HepG2 (cell line): ENCODE data around the gene IZUMO4. TPM values are rescaled to one million over a fixed set of nuclear protein-coding genes. Genes with fewer than 3 reads are reported as not detected.

Experiments used
- FOSL1 ChIP-seq: sonication (generic); formaldehyde crosslinking; IDR thresholded peaks from 2 replicates; pipeline ENCODE4 v1.9.0; 2021; ENCODE audit warnings: missing genetic modification reagents, borderline replicate concordance
- PITX1 ChIP-seq: sonication (generic); formaldehyde crosslinking; IDR thresholded peaks from 2 replicates; pipeline ENCODE4 v1.5.1; 2020; ENCODE audit warnings: mild to moderate bottlenecking, missing genetic modification reagents
- ZEB1 ChIP-seq: IDR thresholded peaks from 2 replicates; pipeline ENCODE4 v1.6.1; 2012; ENCODE audit warnings: mild to moderate bottlenecking, low read depth, inconsistent platforms; ENCODE audit not compliant: insufficient replicate concordance
- ZNF460 ChIP-seq: sonication (generic); formaldehyde crosslinking; IDR thresholded peaks from 2 replicates; pipeline ENCODE4 v1.5.1; 2020; ENCODE audit warnings: missing genetic modification reagents, mild to moderate bottlenecking, borderline replicate concordance
- ZNF607 ChIP-seq: sonication (generic); formaldehyde crosslinking; IDR thresholded peaks from 2 replicates; pipeline ENCODE4 v1.5.1; 2020; ENCODE audit warnings: missing genetic modification reagents, mild to moderate bottlenecking, borderline replicate concordance
- polyA plus RNA-seq, 8 experiments: library from polyadenylated mRNA; depleted of rRNA in 3 of 8; stranded (reverse) in 7 of 8; unstranded in 1 of 8; fragments of >200 nt; fragmentation: Illumina TruSeq in 4 of 8; extraction: Trizol in 4 of 8; gene quantifications; 2 replicates each; pipeline versions ENCODE4 v1.2.1 to v1.2.3, GENCODE V29; 2011 to 2016; ENCODE audit warnings: low read depth in 4 of 8, missing spikeins in 1 of 8, mixed read lengths in 1 of 8; ENCODE audit not compliant: insufficient read depth in 1 of 8
- total RNA-seq, 5 experiments: library from RNA; depleted of rRNA; stranded (reverse); fragments of >200 nt; fragmentation: Illumina TruSeq; extraction: Trizol; gene quantifications; 2 replicates each; pipeline ENCODE4 v1.2.3, GENCODE V29; 2016; ENCODE audit warnings: low read depth in 1 of 5
- TF ChIP-seq, protein P1 (sequence below): sonication (generic); formaldehyde crosslinking; IDR thresholded peaks from one replicate; pipeline ENCODE4 v1.5.1; 2020; ENCODE audit warnings: mild to moderate bottlenecking, missing genetic modification reagents; ENCODE audit errors: not compliant biosample characterization
- TF ChIP-seq, protein P2 (sequence below): sonication (generic); formaldehyde crosslinking; IDR thresholded peaks from 2 replicates; pipeline ENCODE4 v1.4.0; 2020; ENCODE audit warnings: mild to moderate bottlenecking, missing genetic modification reagents
- TF ChIP-seq, protein P3 (sequence below): sonication (generic); formaldehyde crosslinking; IDR thresholded peaks from 2 replicates; pipeline ENCODE4 v1.5.0; 2020; ENCODE audit warnings: mild to moderate bottlenecking, missing genetic modification reagents, borderline replicate concordance
- TF ChIP-seq, protein P4 (sequence below): IDR thresholded peaks from 2 replicates; pipeline ENCODE4 v1.6.1; 2018; ENCODE audit warnings: missing genetic modification reagents

IZUMO4 gene
- total and polyA plus RNA-seq, 2 of the 13 experiments (the other 11 are each of a cell fraction or from before 2014, with no cell fraction given), result 0.77 to 3.9 TPM

DNA sequence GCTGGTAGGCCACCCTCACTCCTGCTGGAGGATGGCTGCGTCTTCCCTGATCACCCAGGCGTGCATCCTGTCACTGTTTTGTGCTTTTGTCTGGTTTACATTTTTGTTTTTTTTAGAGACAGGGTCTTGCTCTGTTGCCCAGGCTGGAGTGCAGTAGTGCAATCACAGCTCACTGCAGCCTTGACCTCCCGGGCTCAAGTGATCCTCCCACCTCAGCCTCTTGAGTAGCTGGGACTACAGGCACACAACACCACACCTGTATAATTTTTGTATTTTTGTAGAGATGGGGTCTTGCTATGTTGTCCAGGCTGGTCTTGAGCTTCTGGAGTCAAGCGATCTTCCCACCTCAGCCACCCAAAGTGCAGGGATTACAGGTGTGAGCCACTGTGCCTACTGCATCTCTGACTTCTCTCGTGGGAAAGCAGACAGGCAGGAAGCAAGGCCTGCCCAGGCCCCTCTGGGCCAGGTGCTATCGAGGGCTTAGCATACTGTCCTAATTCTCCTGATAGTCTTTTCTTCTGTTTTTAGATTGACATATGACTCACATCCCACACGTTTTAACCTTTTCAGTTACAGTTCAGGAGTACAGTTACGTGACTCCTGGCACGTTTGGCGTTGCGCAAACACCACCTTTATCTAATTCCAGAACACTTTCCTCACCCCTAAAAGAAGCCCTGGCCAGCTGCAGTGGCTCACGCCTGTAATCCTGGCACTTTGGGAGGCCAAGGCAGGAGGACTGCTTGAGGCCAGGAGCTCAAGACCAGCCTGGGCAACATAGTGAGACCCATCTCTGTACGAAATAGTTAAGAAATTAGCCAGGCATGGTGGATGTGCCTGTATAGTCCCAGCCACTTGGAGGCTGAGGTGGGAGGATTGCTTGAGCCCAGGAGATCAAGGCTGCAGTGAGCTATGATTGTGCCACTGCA is 9.8 kb upstream of the IZUMO4 start (continued):
- peak; percentile 66 for TF ChIP-seq ZNF607 (CRISPR knock-in tag)
- TF ChIP-seq, protein P1, sequence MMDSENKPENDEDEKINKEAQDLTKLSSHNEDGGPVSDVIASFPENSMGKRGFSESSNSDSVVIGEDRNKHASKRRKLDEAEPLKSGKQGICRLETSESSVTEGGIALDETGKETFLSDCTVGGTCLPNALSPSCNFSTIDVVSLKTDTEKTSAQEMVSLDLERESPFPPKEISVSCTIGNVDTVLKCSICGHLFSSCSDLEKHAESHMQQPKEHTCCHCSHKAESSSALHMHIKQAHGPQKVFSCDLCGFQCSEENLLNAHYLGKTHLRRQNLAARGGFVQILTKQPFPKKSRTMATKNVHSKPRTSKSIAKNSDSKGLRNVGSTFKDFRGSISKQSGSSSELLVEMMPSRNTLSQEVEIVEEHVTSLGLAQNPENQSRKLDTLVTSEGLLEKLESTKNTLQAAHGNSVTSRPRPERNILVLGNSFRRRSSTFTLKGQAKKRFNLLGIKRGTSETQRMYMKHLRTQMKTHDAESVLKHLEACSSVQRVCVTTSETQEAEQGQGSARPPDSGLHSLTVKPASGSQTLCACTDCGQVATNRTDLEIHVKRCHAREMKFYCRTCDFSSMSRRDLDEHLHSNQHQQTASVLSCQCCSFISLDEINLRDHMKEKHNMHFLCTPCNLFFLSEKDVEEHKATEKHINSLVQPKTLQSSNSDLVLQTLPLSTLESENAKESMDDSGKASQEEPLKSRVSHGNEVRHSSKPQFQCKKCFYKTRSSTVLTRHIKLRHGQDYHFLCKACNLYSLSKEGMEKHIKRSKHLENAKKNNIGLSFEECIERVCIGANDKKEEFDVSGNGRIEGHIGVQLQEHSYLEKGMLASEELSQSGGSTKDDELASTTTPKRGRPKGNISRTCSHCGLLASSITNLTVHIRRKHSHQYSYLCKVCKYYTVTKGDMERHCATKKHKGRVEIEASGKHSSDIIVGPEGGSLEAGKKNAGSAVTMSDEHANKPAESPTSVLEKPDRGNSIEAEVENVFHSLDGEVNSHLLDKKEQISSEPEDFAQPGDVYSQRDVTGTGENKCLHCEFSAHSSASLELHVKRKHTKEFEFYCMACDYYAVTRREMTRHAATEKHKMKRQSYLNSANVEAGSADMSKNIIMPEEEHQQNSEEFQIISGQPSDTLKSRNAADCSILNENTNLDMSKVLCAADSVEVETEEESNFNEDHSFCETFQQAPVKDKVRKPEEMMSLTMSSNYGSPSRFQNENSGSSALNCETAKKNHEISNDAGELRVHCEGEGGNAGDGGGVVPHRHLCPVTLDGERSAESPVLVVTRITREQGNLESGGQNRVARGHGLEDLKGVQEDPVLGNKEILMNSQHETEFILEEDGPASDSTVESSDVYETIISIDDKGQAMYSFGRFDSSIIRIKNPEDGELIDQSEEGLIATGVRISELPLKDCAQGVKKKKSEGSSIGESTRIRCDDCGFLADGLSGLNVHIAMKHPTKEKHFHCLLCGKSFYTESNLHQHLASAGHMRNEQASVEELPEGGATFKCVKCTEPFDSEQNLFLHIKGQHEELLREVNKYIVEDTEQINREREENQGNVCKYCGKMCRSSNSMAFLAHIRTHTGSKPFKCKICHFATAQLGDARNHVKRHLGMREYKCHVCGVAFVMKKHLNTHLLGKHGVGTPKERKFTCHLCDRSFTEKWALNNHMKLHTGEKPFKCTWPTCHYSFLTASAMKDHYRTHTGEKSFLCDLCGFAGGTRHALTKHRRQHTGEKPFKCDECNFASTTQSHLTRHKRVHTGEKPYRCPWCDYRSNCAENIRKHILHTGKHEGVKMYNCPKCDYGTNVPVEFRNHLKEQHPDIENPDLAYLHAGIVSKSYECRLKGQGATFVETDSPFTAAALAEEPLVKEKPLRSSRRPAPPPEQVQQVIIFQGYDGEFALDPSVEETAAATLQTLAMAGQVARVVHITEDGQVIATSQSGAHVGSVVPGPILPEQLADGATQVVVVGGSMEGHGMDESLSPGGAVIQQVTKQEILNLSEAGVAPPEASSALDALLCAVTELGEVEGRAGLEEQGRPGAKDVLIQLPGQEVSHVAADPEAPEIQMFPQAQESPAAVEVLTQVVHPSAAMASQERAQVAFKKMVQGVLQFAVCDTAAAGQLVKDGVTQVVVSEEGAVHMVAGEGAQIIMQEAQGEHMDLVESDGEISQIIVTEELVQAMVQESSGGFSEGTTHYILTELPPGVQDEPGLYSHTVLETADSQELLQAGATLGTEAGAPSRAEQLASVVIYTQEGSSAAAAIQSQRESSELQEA (CRISPR knock-in tag), result peak; percentile 22
- peak; percentile 58; the same call in 1 of the 2 replicates for TF ChIP-seq ZNF460 (CRISPR knock-in tag)
- TF ChIP-seq, protein P2, sequence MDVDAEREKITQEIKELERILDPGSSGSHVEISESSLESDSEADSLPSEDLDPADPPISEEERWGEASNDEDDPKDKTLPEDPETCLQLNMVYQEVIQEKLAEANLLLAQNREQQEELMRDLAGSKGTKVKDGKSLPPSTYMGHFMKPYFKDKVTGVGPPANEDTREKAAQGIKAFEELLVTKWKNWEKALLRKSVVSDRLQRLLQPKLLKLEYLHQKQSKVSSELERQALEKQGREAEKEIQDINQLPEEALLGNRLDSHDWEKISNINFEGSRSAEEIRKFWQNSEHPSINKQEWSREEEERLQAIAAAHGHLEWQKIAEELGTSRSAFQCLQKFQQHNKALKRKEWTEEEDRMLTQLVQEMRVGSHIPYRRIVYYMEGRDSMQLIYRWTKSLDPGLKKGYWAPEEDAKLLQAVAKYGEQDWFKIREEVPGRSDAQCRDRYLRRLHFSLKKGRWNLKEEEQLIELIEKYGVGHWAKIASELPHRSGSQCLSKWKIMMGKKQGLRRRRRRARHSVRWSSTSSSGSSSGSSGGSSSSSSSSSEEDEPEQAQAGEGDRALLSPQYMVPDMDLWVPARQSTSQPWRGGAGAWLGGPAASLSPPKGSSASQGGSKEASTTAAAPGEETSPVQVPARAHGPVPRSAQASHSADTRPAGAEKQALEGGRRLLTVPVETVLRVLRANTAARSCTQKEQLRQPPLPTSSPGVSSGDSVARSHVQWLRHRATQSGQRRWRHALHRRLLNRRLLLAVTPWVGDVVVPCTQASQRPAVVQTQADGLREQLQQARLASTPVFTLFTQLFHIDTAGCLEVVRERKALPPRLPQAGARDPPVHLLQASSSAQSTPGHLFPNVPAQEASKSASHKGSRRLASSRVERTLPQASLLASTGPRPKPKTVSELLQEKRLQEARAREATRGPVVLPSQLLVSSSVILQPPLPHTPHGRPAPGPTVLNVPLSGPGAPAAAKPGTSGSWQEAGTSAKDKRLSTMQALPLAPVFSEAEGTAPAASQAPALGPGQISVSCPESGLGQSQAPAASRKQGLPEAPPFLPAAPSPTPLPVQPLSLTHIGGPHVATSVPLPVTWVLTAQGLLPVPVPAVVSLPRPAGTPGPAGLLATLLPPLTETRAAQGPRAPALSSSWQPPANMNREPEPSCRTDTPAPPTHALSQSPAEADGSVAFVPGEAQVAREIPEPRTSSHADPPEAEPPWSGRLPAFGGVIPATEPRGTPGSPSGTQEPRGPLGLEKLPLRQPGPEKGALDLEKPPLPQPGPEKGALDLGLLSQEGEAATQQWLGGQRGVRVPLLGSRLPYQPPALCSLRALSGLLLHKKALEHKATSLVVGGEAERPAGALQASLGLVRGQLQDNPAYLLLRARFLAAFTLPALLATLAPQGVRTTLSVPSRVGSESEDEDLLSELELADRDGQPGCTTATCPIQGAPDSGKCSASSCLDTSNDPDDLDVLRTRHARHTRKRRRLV (CRISPR knock-in tag), result peak; percentile 45; the same call in 1 of the 2 replicates
- TF ChIP-seq PITX1 (CRISPR knock-in tag), result peak; percentile 91
- TF ChIP-seq ZEB1, result peak; percentile 77
- peak; percentile 70; the same call in 1 of the 2 replicates for TF ChIP-seq FOSL1 (CRISPR knock-in tag)
- TF ChIP-seq, protein P3, sequence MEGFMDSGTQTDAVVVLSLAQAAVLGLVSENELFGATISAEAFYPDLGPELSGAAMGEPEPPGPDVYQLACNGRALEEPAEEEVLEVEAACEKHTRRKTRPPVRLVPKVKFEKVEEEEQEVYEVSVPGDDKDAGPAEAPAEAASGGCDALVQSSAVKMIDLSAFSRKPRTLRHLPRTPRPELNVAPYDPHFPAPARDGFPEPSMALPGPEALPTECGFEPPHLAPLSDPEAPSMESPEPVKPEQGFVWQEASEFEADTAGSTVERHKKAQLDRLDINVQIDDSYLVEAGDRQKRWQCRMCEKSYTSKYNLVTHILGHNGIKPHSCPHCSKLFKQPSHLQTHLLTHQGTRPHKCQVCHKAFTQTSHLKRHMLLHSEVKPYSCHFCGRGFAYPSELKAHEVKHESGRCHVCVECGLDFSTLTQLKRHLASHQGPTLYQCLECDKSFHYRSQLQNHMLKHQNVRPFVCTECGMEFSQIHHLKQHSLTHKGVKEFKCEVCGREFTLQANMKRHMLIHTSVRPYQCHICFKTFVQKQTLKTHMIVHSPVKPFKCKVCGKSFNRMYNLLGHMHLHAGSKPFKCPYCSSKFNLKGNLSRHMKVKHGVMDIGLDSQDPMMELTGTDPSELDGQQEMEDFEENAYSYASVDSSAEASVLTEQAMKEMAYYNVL (CRISPR knock-in tag), result peak; percentile 83; the same call in 1 of the 2 replicates
- TF ChIP-seq, protein P4, sequence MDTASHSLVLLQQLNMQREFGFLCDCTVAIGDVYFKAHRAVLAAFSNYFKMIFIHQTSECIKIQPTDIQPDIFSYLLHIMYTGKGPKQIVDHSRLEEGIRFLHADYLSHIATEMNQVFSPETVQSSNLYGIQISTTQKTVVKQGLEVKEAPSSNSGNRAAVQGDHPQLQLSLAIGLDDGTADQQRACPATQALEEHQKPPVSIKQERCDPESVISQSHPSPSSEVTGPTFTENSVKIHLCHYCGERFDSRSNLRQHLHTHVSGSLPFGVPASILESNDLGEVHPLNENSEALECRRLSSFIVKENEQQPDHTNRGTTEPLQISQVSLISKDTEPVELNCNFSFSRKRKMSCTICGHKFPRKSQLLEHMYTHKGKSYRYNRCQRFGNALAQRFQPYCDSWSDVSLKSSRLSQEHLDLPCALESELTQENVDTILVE (CRISPR knock-in tag), result 0 out of 2 replicates have a peak, but pooled peaks have one; percentile 30
